AG10803 (cell line): ENCODE data around the gene LRRC3B.

Experiments used
- DNase-seq: peaks from one replicate; pipeline ENCODE4 v3.0.0; 2010; ENCODE audit warnings: low read depth
- H3K4me3 ChIP-seq: 2 replicates; pipeline ENCODE4 v1.5.1; 2011; ENCODE audit warnings: mild to moderate bottlenecking, low read length, control low read depth
- CTCF ChIP-seq: conservative IDR thresholded peaks from 2 replicates; pipeline ENCODE4 v1.5.1; 2011; ENCODE audit warnings: mild to moderate bottlenecking, low read length, control low read depth, inconsistent platforms

Gene LRRC3B

GRCh38 chr3:26622621-26623418, at the start of gene LRRC3B:
TSS of gene LRRC3B (plus strand) at chr3:26622772. CDS start at chr3:26709673, 86,901 bp downstream.
- H3K4me3 ChIP-seq, result no peak within 1 kb of the TSS
- DNase-seq, result no peak

GRCh38 chr3:26574766-26575165, 47.8 kb upstream of the LRRC3B start:
- no peak for TF ChIP-seq CTCF
- no peak overlapping the region for H3K4me3 ChIP-seq
- DNase-seq, result no peak

More at GRCh38 chr3:26622621-26623418, at the start of gene LRRC3B:
- TF ChIP-seq CTCF, result no peak

GRCh38 chr3:26579116-26579515, 43.5 kb upstream of the LRRC3B start:
- TF ChIP-seq CTCF, result no peak
- no peak for DNase-seq

GRCh38 chr3:26587571-26587970, 35.0 kb upstream of the LRRC3B start:
- no peak for DNase-seq
- TF ChIP-seq CTCF, result no peak
- H3K4me3 ChIP-seq, result no peak overlapping the region

More at GRCh38 chr3:26579116-26579515, 43.5 kb upstream of the LRRC3B start:
- H3K4me3 ChIP-seq, result no peak overlapping the region

- H3K4me3 ChIP-seq, result no peak overlapping the region
- no peak for TF ChIP-seq CTCF
- DNase-seq, result no peak
Observed at GRCh38 chr3:26588931-26589330, 33.6 kb upstream of the LRRC3B start.

GRCh38 chr3:26589678-26590077, 32.9 kb upstream of the LRRC3B start:
- no peak for DNase-seq
- H3K4me3 ChIP-seq, result no peak overlapping the region
- TF ChIP-seq CTCF, result no peak

GRCh38 chr3:26590919-26591484, 31.6 kb upstream of the LRRC3B start:
- no peak for DNase-seq
- TF ChIP-seq CTCF, result no peak
- no peak overlapping the region for H3K4me3 ChIP-seq
